ENCODE results near the gene NAPB. TPM values are rescaled to one million over a fixed set of nuclear protein-coding genes. Genes with fewer than 3 reads are reported as not detected.

The NAPB gene
- total and polyA plus RNA-seq, 10 of the 15 experiments (the other 5 are each of a cell fraction or from before 2014, with no cell fraction given): 2.1 to 15.9 (median 7.2) TPM

GRCh38 chr20:23419995-23420901, 1.0 kb downstream of the NAPB start:
- WGBS (ENCODE audit: insufficient coverage, insufficient replicate concordance, low lambda C conversion rate, missing lambda C conversion rate): 1% methylated on average over 54 of the region's 58 CpGs
- POLR2A ChIA-PET: interaction anchor here (0.6 to 5.3 kb wide), 8 partner anchors 9 to 517 kb away, joined by 3 to 36 read pairs (median 4); partner anchors contain the start of gene NXT1
- Histone ChIP-seq H3K4me3 (peak overlapping the region; percentile 91), H4K20me1 (ENCODE audit: control insufficient read depth, insufficient read depth) (no peaks in the 10 kb centered on the region), H2AFZ (ENCODE audit: control insufficient read depth, low read depth, low read length) (peak overlapping the region; percentile 74), H3K9ac (ENCODE audit: control insufficient read depth, insufficient read depth, low read length) (peak overlapping the region; percentile 75), H3K9me3 (replicated peaks; ENCODE audit: control insufficient read depth, insufficient read depth, low read length) (no peaks in the 10 kb centered on the region), H3K27ac (ENCODE audit: control insufficient read depth, insufficient read depth) (peak overlapping the region; percentile 86), H3K79me2 (ENCODE audit: control insufficient read depth, insufficient read depth, low read length) (peaks cover 44% of the 10 kb centered on the region), H3K36me3 (ENCODE audit: control insufficient read depth in 2 of 2, insufficient read depth in 2 of 2, low read length in 1 of 2) (no peaks in the 10 kb centered on the region), H3K4me2 (ENCODE audit: control insufficient read depth, insufficient read depth) (peak overlapping the region; percentile 90), H3K4me1 (ENCODE audit: control insufficient read depth, insufficient read depth, low read length) (peaks cover 11% of the 10 kb centered on the region), H3K27me3 (replicated peaks in 1 of 2; ENCODE audit: control insufficient read depth in 2 of 2, insufficient read depth in 2 of 2, low read length in 1 of 2) (no peaks in the 10 kb centered on the region)
- no peak for DNase-seq (ENCODE audit: low read depth, low spot score)
- FAIRE-seq: peak; percentile 78
- SMC1A ChIA-PET (ENCODE audit: uncharacterized antibody, unreplicated experiment): interaction anchor here (0.8 to 2.2 kb wide), 9 partner anchors 11 to 70 kb away, joined by 3 to 10 read pairs (median 4); partner anchors contain the start of gene NXT1
- CTCF ChIA-PET: interaction anchor here (0.7 to 9.4 kb wide), 8 partner anchors 9 to 1947 kb away, joined by 3 to 56 read pairs (median 6); partner anchors contain the start of gene NXT1
- peak; percentile 59 for ATAC-seq
- in situ Hi-C loops (cut with MboI): loop anchor here (10.0 kb wide), 1 partner anchor 55 kb away; no protein-coding TSS in a partner anchor
- intact Hi-C loops (cut with micrococcal nuclease; ENCODE audit: unreplicated experiment): loop anchor here (1.0 kb wide), 1 partner anchor 57 kb away; no protein-coding TSS in a partner anchor
- TSS peak; percentile 61 for BruUV-seq (replicated peaks)
- RAD21 ChIA-PET (ENCODE audit: unreplicated experiment): interaction anchor here (1.6 to 2.0 kb wide), 3 partner anchors 21 to 70 kb away, joined by 3 to 9 read pairs (median 9); partner anchors contain the start of gene NXT1
- TF ChIP-seq TCF3 (IDR thresholded peaks at IDR 0.05; ENCODE audit: borderline replicate concordance, insufficient read depth, low read depth, low read length) (no peak), POLR2A (IDR thresholded peaks at IDR 0.05; ENCODE audit: low read depth, low read length) (peak; percentile 33; the same call in 1 of the 2 replicates), JUND (IDR thresholded peaks at IDR 0.05; ENCODE audit: low read depth, low read length) (no peak), BACH1 (IDR thresholded peaks at IDR 0.05; ENCODE audit: borderline replicate concordance) (peak; percentile 31; the same call in 1 of the 2 replicates), SMC3 (IDR thresholded peaks at IDR 0.05; ENCODE audit: borderline replicate concordance, low read length) (no peak), JUNB (IDR thresholded peaks at IDR 0.05) (no peak), CBX3 (IDR thresholded peaks at IDR 0.05; ENCODE audit: borderline replicate concordance, low read depth) (no peak), SUZ12 (IDR thresholded peaks at IDR 0.05; ENCODE audit: unreplicated experiment) (no peak), ATF2 (IDR thresholded peaks at IDR 0.05; ENCODE audit: low read length) (no peak), MXI1 (IDR thresholded peaks at IDR 0.05; ENCODE audit: low read depth, low read length) (0 out of 2 replicates have a peak, but pooled peaks have one; percentile 49), CHD4 (IDR thresholded peaks at IDR 0.05) (no peak), TCF12 (IDR thresholded peaks at IDR 0.05; ENCODE audit: low read depth, low read length) (no peak), NRF1 (conservative IDR thresholded peaks at IDR 0.05; ENCODE audit: low read depth, low read length) (no peak), PBX3 (IDR thresholded peaks at IDR 0.05; ENCODE audit: insufficient replicate concordance, low read depth, low read length) (peak; percentile 11), ASH2L (IDR thresholded peaks at IDR 0.05; ENCODE audit: borderline replicate concordance, low read depth) (no peak), IKZF1 (conservative IDR thresholded peaks at IDR 0.05) (peak; percentile 8; the same call in 1 of the 2 replicates)
- TF ChIP-seq, protein P1, sequence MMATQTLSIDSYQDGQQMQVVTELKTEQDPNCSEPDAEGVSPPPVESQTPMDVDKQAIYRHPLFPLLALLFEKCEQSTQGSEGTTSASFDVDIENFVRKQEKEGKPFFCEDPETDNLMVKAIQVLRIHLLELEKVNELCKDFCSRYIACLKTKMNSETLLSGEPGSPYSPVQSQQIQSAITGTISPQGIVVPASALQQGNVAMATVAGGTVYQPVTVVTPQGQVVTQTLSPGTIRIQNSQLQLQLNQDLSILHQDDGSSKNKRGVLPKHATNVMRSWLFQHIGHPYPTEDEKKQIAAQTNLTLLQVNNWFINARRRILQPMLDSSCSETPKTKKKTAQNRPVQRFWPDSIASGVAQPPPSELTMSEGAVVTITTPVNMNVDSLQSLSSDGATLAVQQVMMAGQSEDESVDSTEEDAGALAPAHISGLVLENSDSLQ (IDR thresholded peaks at IDR 0.05): peak; percentile 63; the same call in 1 of the 2 replicates
- TF ChIP-seq, protein P2, sequence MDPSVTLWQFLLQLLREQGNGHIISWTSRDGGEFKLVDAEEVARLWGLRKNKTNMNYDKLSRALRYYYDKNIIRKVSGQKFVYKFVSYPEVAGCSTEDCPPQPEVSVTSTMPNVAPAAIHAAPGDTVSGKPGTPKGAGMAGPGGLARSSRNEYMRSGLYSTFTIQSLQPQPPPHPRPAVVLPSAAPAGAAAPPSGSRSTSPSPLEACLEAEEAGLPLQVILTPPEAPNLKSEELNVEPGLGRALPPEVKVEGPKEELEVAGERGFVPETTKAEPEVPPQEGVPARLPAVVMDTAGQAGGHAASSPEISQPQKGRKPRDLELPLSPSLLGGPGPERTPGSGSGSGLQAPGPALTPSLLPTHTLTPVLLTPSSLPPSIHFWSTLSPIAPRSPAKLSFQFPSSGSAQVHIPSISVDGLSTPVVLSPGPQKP (IDR thresholded peaks at IDR 0.05; ENCODE audit: low read depth, low read length): no peak

All from GM12878 (cell line).